Hematopoietic multipotent progenitor cell treated with erythropoietin and hydrocortisone succinate and interleukin-3 and kit ligand, for 15 days (in vitro differentiated cells): ENCODE measurements around the gene LRGUK.
"Not testable (repeated sequence)": the region's sequence is repeated elsewhere in the genome, so short reads cannot be mapped to it uniquely, and the experiment has no call there.

ENCODE experiments used
- DNase-seq: peaks from one replicate; pipeline ENCODE4 v3.0.0-alpha.2; 2015; ENCODE audit warnings: low spot score

LRGUK gene

DNA sequence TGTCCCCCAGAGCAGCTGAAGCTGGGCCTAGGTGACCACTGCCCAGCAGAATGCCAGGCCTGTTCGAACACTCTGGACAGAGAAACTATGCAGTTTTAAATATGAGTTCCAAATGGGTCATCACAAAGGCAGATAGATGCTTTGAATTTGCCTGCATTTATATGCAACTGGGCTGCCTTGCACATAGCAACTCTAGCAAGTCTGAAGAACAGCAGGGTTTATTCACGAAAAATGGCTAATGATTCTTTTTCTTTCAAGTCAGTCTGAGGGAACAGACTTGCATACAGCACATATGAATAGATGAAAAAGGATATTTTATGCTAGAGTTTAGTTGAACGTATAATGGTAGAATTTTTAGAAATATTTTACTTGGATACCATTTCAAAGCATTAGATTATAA is 121.1 kb downstream of the LRGUK start:
- no peak for DNase-seq

DNA sequence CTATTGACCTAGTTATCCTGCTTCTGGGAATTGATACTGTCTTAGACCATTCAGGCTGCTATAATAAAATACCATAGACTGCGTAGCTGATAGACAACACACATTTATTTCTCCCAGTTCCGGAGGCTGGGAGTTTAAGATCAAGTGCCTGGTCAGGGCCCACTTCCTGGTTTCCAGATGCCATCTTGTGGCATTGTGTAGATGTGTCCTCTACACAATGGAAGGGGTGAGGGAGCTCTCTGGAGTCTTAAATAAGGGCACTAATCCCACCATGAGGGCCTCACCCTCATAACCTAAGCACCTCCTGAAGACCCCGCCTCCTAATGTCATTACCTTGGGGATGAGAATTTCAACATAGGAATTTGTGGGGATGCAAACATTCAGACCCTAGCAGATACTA is 127.2 kb downstream of the LRGUK start:
- no peak for DNase-seq

DNA sequence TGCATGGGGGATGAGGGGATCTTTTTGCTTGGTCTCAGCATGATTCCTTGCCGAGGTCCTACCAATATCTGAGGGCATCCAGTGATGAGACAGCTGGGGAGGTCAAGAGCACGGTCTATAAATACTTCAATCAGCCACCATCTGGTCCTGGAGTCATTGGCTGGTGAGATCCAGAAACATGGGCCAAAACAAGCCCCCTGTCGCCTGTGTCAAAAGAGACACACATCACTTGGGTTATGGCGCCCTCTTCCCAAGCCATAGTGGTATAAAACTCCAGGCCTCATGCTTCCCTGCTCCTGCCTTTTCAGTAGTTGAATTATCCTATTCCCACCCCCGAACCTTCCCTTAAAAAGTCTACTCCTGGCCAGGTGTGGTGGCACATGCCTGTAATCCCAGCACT is 128.7 kb downstream of the LRGUK start:
- DNase-seq = no peak

DNA sequence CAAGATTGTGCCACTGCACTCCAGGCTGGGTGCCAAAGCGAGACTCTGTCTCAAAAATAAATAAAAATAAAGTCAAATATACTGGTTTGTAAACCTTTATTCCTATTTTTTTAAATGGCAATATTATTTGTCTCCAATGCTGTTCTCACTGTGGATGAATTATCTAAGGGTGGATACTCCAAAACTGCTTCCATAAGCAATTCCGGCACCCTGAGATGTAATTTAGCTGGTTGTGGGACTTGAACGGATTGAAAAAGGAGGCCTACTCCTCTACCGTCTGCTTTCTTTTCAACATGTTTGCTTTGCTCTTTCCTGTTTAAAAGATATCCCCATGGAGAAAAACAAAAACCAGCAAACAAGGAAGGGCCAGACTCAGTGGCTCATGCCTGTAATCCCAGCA is 135.2 kb downstream of the LRGUK start:
- DNase-seq = no peak

DNA sequence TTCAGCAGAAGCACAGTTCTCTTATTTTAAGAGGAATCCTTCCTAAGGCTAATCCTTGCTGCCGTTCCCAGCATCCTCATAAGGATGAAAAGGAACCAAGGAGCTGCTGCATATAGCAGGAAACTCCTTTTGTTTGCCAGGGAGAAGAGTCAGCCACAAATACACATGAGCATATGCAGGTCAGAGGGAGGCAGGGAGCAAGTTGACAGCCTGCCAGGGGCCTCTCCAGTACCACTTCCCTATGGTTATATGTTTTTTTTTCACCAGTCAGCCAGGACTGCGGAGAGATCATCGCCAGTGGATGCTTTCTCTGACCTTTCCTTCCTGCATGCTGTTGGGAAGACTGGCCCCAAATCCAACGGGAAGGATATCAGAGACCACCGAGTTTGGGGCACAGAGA is 149.8 kb downstream of the LRGUK start:
- DNase-seq = no peak

DNA sequence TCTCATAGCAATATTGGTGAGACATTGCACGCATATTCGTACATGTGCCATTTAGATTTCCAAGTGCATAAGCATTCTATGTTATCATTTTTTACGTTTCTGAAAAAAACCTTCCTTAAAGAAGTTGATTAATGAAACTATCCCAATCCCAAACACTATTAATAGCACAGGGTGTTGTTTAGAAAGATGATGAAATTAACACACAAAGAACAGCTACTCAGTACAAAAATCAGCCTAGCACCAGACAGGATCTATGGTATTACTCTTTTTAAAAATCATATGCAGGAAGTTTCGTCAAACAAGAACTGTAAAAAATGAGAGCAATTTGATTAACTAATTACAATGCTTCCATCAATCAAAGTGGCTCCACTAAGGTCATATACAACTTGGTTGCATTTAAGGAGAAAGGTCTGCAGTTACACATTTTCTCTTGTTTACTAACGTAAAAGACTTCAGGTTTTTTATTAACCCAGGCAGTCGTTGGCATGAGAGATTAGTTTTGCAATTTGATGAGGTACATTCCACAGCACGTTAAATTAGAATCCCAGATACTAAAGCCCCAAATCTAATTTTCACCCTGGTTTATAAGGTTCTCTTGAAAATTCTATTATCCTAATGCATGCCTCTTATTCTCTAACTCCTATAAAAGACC is 151.5 kb downstream of the LRGUK start:
- no peak for DNase-seq

DNA sequence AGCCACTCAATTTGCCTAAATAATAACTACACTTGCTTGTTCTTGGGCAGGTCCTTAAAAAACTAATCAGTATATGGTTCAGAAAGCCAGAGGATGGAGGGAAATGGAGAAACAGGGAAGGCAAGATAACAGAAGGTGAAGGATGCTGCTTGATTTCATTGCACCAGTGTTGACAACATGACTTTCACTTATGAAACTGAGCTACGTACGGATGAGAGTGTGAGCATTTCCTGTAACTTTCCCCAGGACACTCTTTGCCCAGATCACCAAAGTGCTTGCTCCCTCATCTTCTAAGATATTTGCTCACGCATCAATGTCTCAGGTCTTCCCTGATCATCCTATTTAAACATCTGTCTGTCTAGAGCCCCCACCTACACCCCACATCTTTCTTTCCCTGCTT is 152.2 kb downstream of the LRGUK start:
- no peak for DNase-seq

DNA sequence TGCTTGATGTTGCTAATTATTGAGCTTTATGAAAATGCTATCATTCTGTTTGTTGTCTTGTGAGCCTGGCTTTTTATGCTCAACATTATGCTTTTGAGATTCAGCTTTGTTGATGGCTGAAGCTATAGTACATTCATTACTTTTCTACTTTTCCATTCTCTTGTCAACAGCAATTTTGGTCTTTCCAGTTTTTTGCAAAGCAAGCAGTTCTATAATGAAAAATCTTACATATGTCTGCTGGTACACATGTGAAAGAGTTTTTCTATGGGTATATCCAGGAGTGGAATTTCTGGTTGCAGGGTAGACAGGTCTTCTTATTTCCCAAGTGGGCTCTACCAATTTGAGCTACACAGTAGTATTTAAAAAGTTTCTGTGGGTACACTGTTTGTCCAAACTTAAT is 152.8 kb downstream of the LRGUK start:
- DNase-seq = no peak

DNA sequence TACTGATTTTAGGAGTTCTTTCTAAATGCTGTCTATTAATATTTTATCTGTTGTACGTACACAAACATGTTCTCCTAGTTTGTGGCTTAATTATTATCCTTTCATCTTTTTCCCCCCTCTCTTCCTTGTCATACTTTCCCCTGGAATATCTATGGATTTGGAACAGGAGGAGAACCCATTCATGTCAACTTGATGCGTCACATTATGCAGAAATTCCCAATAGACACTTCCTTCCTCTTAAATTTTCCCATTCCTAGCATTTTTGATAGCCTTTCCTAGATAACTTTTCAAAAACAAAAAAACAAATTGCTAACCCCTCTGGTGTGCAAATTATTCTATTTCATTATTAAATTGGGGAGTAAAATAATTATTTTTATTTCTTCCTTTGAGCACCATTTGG is 153.4 kb downstream of the LRGUK start:
- no peak for DNase-seq

DNA sequence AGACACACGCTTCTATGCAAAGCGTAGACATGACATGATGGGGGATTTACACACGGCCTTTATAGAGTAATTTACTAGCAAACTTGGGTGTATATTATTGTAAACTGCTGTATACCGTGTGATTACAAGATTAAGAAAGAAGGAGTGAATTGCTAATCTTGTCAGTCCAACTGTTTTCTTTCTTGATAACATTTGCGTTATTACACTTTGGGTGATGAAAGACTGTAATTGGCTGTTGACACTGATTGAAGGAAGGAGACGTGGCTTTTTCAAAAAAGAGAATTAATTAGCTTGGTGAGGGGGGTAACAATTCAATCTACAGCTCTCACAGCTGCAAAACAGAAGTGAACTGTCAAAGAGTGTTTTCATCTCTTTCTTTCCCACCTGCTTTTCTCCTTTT is 156.9 kb downstream of the LRGUK start:
- DNase-seq = no peak

DNA sequence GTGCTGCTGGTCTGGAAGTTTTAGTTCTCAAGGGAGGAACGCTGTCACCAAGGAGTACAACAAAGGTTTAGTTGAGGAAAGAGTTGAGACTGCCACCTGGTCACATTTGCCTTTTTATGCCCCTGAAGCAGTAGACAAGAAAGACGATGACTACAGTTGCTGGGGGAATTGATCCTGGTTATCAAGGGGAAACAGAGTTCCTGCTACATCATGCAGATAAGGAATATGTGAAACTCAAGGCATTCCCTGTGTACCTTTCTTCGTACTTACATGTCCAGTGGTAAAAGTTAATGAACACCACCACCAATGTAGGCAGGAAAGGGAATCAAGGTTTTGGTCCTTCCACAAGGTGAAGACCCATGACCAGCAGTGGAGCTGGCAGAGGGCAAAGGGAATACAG is 157.8 kb downstream of the LRGUK start:
- no peak for DNase-seq

DNA sequence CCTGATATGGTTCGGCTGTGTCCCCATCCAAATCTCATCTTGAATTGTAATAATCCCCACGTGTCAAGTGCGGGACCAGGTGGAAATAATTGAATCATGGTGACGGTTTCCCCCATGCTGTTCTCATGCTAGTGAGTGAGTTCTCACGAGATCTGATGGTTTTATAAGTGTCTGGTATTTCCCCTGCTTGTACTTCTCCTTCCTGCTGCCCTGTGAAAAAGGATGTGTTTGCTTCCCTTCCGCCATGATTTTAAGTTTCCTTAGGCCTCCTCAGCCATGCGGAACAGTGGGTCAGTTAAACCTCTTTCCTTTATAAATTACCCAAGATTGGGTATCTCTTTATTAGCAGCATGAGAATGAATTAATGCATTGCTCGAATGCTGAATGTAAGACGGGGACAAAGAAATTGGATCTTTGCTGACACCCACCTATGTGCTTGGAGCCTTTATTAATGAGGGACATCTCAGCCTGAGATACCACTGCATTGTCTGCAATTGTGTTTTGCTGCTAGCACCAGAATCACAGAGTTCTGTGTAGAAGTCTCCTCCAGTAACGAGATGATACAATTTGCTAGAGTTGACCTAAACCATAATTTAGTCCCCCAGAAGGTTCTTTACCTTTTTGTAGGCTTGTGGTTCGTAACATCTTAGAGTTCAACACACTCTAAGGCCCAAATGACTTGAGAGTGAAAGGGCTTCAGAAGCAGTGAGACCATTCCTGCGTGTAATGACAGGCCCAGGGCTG is 160.9 kb downstream of the LRGUK start:
- no peak for DNase-seq

DNA sequence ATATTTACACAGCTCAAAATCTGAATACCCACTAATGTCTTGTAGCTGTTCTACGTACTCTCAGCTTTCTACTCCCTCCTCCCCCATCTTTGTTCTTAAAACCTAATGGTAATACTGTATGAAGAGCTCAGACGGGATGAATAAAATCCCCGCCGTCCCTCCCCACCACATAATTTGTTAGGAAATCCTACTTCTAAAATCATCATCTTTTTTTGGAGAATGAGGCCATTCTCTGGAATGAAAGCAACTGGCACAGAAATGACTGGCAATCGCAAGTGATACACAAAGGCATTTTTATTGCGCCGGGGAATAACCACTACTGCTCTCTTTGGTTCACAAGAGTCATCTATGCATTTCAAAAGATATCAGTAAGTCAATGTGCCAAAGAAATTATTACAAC is 162.3 kb downstream of the LRGUK start:
- no peak for DNase-seq

DNA sequence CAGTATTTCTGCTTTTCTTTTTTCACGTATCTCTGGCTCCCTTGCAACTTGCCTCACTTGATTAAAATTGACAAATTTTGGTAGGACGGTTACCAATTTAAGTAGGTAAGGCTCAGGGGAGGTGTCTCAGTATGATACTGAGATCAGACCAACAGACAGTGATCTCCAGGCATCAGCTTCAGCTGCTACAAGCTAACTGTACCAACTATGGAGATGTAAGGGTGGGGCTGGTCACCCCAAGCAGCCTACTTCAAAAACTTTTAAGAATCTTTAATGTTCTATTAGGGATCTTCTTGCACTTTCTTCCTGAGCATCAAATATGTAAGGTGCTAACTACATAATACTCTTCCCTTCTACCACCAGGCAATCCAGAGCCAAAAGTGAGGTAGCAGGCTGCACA is 162.7 kb downstream of the LRGUK start:
- no peak for DNase-seq

DNA sequence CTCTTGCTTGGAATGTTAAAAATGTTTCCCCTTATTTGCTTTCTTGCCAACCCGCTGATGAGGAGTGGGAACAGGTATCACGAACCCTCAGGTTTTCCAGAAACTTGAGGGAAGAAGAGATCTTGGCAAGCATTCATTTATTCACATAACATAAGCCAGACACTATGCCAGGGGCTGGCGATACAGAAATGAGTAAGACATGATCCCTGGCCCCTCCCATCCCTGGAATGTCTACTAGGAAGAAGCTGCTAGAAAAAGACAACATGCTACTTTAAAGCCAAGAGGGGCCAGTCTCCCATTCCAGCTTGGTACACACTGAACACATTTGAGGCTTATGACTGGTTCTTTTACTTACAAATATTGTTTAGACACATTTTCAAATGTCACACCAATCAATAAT is 163.1 kb downstream of the LRGUK start:
- DNase-seq = no peak

DNA sequence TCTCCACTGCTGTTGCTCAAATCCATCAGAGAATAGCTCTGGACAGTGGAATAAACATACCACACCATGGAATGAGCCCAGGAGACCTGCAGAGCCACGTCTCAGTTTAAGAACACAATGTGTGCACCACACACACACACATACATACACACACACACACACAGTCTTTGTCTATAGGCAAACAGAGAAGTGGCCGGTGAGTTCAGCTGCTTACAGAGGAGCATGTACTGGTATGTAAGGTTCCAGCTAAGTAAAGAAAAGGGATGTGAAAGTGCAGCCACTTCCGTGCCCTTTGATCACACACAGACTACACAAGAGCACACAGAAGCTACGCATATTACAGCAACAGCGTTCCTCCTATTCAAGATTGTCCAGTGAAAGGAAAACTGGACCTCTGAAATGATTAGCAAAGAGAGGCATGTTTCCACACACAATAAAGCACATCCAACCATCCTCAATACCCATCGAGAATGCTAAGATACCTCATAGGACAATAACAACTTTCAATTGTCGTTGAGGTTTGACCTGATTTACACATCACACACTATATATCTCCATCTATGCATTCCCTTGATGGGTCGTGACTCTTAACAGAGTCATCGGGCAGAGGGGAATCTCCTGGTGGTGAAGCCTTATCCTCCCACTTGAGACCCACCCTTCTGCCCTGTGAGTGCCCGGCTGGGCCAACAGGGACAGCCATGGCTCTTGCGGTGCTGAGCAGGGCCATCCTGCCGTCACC is 166.0 kb downstream of the LRGUK start:
- no peak for DNase-seq

DNA sequence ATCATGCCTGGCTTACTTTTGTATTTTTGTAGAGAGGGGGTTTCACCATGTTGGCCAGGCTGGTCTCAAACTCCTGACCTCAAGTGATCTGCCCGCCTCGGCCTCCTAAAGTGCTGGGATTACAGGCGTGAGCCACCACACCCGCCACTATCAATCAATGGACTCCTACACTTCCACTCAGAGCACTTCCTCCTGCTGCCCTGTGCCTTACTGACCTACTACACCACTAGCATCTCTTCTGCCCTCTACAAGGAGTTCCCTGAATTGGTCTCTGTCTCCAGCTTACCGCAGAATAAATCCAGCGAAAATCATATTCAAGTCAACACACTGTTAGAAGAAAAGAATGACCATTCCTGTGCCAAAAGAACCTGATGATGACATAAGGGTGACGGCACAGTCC is 168.8 kb downstream of the LRGUK start:
- DNase-seq = not testable (repeated sequence)

DNA sequence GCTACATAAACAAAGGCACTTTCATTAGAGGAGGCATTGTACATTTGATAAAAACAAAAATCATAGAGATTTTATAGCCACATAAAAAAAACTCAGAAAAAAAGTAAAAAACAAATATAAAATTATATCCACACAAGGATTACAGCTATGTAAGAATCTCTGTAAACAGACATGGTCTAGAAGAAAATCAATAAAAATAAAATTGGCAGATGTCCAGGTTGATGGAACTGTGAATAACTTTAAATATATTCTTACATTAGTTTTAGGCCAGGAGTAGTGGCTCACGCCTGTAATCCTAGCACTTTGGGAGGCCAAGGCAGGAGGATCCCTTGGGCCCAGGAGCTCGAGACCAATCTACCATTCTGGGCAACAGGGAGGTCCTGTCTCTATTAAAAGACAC is 170.3 kb downstream of the LRGUK start:
- DNase-seq = no peak

DNA sequence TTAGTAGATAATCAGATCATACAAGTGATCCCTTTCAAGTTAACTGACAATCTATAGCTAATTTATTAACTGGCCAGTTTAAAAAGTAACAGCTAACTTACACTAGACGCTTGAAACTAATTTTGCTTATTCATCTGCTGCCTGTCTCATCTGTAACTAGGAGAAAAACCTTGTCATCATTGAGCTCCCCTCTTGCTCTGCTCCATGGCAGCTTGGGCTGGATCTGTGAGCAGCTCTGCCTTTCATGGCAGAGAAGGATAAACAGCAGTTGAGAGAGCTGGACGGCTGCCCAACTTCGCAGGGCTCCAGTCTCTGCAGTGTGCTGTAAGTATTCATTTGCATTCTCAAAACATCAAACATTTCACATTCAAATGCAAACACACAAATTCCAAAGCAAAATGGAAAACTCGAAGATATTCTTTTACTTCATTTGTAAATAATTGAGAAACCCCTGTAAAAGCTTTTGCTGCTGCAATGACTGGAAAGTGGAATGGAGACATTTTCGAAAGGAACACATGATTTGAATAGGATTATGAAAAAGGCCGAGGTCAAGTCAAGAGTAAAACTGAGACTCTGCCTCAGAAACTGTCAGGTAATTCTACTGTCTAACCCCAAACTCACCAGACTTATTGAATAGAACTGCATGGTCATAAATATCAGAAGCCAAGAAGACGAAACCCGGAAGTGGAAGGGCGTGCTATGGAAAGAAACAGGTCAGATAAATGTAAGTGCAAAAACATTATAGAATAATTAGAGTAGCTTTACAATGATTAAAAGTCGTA is 172.0 kb downstream of the LRGUK start:
- DNase-seq = no peak

DNA sequence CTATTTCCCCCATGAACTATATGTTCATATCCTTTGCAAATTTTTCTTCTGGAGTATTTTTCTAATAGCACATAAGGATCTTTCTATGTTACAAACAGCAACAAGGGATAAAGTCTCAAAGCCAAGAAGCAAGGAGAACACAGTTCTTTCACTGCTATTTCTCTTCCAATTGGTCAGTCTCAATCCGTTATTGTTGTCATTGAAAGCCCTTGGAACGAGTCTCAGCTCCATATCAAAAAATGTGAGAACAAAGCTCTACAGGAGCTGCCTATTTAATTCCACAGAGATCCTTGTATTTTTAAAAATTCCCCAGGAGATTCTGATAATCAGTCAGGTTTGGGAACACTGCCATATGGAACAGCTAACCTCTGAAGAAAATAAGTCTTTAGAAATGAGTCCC is 173.8 kb downstream of the LRGUK start:
- DNase-seq = no peak

DNA sequence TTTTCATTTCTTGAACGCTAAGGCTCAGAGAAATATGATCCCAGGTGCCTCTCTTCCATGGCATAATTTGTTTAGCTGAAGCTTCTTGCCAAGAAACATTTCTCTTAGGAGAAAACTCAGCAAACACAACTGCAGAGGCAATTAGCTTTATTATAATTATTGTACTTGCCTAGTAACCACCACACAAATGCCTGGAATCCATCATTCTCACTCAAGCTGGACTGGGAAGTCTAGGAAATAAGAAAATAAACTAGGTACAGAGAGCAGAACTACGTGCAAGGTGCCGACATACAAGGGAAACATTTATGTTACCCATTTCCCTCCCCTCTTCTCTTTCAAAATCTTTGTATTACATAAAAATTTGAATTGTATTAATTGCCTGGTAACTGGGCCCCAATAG is 174.5 kb downstream of the LRGUK start:
- no peak for DNase-seq

DNA sequence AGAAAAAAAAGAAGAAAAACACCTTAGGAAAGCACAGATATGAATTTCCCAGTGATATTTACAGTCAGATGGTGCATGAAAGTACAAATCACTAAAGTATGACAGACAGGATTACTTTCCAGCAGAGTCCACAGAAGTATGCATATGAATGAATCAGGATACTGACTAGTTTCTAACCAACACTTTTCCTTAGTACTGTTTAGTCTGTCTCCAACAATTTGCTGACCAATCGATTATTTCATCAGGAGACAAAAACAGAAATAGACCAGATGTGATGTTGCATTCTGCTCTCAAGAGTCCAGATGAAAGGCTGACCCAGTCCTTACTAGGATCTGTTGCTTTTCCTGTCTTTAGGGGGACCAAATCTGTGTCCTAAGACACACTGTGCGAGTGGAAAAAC is 175.0 kb downstream of the LRGUK start:
- no peak for DNase-seq

DNA sequence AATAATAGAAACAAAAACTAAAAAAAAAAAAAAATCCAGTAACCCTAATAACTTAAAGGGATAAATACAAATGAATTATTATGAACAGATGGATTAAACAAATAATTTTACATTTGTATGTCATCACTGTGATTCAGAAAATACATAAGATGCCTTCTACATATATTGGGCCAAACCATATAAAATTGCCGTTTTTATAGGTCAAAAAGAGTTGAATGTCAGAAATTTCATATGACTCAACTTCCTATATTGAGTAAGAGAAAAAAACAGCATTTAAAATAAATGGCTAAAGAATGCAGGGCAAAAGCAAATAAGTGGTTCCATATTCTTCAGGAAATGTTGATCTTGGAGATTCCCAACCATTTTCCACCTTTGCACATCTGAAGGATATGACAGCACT is 180.2 kb downstream of the LRGUK start:
- no peak for DNase-seq
